GM13976 (cell line): Measurements from ENCODE around the gene DPF3.

ENCODE experiments used
- DNase-seq: peaks from one replicate; pipeline ENCODE4 v3.0.0; 2012; ENCODE audit warnings: low spot score
- CTCF ChIP-seq: IDR thresholded peaks from 2 replicates; pipeline ENCODE4 v1.5.1; 2012; ENCODE audit warnings: borderline replicate concordance, mild to moderate bottlenecking; ENCODE audit not compliant: insufficient read depth; ENCODE audit errors: extremely low read depth, missing control alignments, control extremely low read depth
- in situ Hi-C: fragments of 300-500 bp; cut with MboI; formaldehyde crosslinking; loops from one replicate; pipeline ENCODE4 v1.12.0; 2022; ENCODE audit warnings: low sequenced_read_pairs, mixed read lengths, inconsistent platforms; ENCODE audit not compliant: unreplicated experiment

The DPF3 gene

GRCh38 chr14:72708708-72709475, 185.0 kb downstream of the DPF3 start:
- in situ Hi-C loops, result no loop called here
- no peak for DNase-seq
- no peak for TF ChIP-seq CTCF

- TF ChIP-seq CTCF, result no peak
- DNase-seq, result no peak
- in situ Hi-C loops, result no loop called here
These were observed 185.7 kb downstream of the DPF3 start for GRCh38 chr14:72708222-72708621.

- DNase-seq, result no peak
- in situ Hi-C loops, result no loop called here
- TF ChIP-seq CTCF, result no peak
These were observed 187.4 kb downstream of the DPF3 start for GRCh38 chr14:72706485-72706884.

- TF ChIP-seq CTCF, result no peak
- no peak for DNase-seq
- in situ Hi-C loops, result no loop called here
These were observed 189.4 kb downstream of the DPF3 start for GRCh38 chr14:72704502-72704901.

- TF ChIP-seq CTCF, result no peak
- in situ Hi-C loops, result no loop called here
- no peak for DNase-seq
These were observed 192.3 kb downstream of the DPF3 start for GRCh38 chr14:72701605-72702004.

- no peak for TF ChIP-seq CTCF
- in situ Hi-C loops, result no loop called here
- DNase-seq, result no peak
These were observed 192.7 kb downstream of the DPF3 start for GRCh38 chr14:72701237-72701565.
